Loucy (cell line): ENCODE data around the gene SLC25A12.
"Not testable (repeated sequence)": the region's sequence is repeated elsewhere in the genome, so short reads cannot be mapped to it uniquely, and the experiment has no call there.

Source experiments
- EZH2phosphoT487 ChIP-seq: fragments of 200-600 bp; IDR thresholded peaks from 2 replicates; pipeline ENCODE4 v1.6.1; 2018; ENCODE audit warnings: antibody characterized with exemption, mild to moderate bottlenecking, moderate library complexity, borderline replicate concordance
- TF ChIP-seq, protein P1 (sequence below): fragments of 200-600 bp; sonication (generic); conservative IDR thresholded peaks from 2 replicates; pipeline ENCODE4 v1.5.1; 2014; ENCODE audit warnings: mild to moderate bottlenecking, antibody characterized with exemption, low read length

DNA sequence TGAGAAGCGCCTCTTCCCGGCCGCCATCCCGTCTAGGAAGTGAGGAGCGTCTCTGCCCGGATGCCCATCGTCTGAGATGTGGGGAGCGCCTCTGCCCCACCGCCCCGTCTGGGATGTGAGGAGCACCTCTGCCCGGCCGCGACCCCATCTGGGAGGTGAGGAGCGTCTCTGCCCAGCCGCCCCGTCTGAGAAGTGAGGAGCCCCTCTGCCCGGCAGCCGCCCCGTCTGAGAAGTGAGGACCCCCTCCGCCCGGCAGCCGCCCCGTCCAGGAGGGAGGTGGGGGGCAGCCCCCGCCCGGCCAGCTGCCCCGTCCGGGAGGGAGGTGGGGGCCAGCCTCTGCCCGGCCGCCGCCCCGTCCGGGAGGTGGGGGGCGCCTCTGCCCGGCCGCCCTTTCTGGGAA lies 119.5 kb downstream of the SLC25A12 start:
- TF ChIP-seq, protein P1, sequence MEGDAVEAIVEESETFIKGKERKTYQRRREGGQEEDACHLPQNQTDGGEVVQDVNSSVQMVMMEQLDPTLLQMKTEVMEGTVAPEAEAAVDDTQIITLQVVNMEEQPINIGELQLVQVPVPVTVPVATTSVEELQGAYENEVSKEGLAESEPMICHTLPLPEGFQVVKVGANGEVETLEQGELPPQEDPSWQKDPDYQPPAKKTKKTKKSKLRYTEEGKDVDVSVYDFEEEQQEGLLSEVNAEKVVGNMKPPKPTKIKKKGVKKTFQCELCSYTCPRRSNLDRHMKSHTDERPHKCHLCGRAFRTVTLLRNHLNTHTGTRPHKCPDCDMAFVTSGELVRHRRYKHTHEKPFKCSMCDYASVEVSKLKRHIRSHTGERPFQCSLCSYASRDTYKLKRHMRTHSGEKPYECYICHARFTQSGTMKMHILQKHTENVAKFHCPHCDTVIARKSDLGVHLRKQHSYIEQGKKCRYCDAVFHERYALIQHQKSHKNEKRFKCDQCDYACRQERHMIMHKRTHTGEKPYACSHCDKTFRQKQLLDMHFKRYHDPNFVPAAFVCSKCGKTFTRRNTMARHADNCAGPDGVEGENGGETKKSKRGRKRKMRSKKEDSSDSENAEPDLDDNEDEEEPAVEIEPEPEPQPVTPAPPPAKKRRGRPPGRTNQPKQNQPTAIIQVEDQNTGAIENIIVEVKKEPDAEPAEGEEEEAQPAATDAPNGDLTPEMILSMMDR, result not testable (repeated sequence)
- not testable (repeated sequence) for TF ChIP-seq EZH2phosphoT487
